Measurements from ENCODE around the gene IQGAP2.

Gene IQGAP2

DNA sequence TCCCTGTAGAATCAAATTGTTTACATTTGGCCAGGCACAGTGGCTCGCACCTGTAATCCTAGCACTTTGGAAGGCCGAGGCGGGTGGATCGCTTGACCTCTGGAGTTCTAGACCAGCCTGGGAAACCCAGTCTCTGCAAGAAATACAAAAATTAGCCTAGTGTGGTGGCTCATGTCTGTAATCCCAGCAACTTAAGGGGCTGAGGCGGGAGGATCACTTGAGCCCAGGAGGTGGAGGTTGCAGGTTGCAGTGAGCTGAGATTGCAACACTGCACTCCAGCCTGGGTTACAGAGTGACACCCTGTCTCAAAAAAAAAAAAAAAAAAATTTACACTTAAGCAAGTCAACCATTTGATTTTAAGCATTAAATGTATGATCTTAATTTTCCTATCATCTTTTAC lies 17.5 kb upstream of the IQGAP2 start:
- DNase-seq (ENCODE audit: low read depth): no peak

GRCh38 chr5:76386360-76386759 lies 16.7 kb upstream of the IQGAP2 start:
- no peak for DNase-seq (ENCODE audit: low read depth)

- no peak for DNase-seq (ENCODE audit: low read depth)
These were observed 14.8 kb upstream of the IQGAP2 start for GRCh38 chr5:76388236-76388635.

- no peak for DNase-seq (ENCODE audit: low read depth)
These were observed 14.1 kb upstream of the IQGAP2 start for GRCh38 chr5:76388791-76389512.

- DNase-seq (ENCODE audit: low read depth): no peak
These were observed 13.5 kb upstream of the IQGAP2 start for GRCh38 chr5:76389513-76390154.

DNA sequence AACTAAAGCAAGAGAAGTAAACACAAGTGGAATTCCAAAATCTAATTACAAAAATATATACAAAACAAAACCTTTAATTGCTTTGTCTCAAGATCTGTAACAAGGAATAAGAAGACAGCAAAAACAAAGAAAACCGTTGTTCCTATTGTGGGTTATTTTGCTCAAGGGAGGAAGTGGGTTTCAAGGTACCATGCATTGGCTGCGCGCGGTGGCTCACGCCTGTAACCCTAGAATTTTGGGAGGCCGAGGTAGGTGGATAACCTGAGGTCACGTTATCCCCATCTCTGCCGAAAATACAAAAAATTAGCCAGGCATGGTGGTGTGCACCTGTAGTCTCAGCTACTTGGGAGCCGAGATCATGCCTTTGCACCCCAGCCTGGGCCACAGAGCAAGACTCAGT lies 12.1 kb upstream of the IQGAP2 start:
- DNase-seq (ENCODE audit: low read depth): no peak

- no peak for DNase-seq (ENCODE audit: low read depth)
These were observed 9.9 kb upstream of the IQGAP2 start for GRCh38 chr5:76393035-76393680.

DNA sequence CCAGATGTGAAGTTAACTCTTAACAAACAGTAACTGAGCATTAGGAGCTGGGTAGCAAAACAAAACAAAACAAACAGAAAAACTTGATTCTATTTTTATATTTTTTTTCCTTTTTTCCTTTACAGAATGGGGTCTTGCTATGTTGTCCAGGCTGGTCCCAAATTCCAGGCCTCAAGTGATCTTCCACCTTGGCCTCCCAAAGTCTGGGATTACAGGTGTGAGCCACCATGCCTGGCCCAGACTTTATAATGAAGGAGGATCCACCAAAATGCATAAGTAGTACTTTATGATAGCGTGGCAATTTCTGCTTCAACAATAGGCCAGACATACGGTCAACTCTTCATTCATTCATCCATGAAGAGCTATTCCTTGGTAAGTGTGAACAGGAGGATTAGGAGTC lies 5.9 kb upstream of the IQGAP2 start:
- DNase-seq (ENCODE audit: low read depth): no peak

DNA sequence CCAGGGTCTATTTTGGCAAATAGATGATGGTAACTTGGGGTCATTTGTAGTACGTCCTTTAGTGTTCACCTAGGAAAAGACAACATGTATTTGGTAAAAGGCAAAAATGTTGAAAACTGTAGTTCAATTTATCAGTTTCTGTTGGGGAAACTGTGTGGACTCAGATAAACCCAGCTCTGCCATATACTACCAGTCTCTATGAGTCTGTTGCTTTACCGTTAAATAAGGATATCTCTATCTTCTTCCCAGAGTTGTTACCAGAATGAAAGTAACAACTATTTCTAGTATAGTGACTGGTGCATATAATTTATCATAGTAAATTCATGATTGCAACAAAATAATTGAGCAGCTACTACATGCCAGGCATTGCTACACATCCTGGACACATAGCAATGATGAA lies 3.8 kb upstream of the IQGAP2 start:
- DNase-seq (ENCODE audit: low read depth): no peak

- DNase-seq (ENCODE audit: low read depth): no peak
These were observed 2.6 kb upstream of the IQGAP2 start for GRCh38 chr5:76400466-76400865.

DNA sequence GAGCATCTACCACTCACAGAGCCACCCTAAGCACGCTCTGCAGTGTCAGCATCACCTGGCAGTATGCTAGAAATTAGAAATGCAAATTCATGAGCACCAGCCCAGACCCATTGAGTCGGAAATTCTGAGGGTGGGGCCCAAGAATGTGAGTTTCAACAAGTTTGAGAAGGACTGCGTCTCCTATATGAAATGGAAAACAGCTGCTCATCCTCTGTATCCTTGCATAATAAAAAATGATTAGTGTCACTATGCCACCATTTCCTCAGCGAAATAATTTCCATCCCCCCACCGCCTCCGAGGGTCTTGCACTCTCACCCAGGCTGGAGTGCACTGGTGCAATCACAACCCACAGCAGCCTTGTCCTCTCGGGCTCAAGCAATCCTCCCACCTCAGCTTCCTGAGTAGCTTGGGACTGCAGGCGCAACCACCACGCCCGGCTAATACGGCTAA lies 1.3 kb upstream of the IQGAP2 start:
- DNase-seq (ENCODE audit: low read depth): no peak

DNA sequence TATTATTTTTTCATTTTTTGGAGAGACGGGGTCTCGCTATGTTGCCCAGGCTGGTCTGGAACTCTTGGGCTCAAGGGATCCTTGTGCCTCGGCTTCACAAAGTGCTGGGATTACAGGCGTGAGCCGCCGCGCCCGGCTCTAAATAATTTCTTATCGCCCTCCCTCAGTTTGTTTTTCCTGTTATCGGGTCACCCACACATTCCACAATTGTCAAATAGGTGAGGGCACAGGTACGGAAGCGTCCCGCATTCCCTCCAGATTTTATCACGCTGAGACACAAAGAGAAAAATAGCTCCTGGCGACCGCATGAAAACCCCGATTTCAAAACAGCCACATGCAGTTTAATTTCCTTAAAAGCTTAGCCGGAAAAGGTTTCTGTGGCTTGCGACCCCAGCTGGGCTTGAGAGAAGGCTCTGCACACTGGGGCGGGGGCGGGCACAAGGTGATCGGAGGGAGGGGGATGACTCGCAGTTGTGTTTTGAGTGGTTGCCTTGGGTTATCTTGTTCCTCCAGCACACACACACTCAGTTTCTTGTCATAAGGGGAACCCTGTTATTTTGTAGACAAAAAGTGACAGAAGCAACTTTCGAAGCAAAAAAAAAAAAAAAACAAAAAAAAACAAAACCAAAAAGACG lies 717 bp upstream of the IQGAP2 start:
- DNase-seq (ENCODE audit: low read depth): peak; percentile 53

GRCh38 chr5:76403766-76404222 lies 709 bp downstream of the IQGAP2 start:
- DNase-seq (ENCODE audit: low read depth): peak; percentile 39

- DNase-seq (ENCODE audit: low read depth): no peak
These were observed 1.4 kb downstream of the IQGAP2 start for GRCh38 chr5:76404223-76405211.

DNA sequence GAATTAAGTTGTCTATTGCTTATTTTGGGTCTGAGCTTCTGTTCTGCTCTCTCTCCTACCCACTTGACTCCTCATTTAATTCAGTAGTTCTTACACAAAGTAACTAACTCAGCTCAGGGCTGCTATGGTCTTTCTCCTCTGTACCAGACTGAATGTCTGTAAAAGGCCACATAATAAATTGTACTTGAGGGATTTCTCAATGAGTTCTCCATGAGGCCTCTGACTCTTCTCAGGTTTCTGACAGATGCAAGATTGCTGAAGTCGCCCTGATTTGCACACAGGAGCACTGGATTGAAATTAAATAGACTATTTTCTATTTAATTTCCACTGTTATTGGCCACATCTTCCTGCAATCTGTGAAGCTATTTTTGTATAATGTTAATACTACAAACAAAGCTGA lies 2.9 kb downstream of the IQGAP2 start:
- no peak for DNase-seq (ENCODE audit: low read depth)

DNA sequence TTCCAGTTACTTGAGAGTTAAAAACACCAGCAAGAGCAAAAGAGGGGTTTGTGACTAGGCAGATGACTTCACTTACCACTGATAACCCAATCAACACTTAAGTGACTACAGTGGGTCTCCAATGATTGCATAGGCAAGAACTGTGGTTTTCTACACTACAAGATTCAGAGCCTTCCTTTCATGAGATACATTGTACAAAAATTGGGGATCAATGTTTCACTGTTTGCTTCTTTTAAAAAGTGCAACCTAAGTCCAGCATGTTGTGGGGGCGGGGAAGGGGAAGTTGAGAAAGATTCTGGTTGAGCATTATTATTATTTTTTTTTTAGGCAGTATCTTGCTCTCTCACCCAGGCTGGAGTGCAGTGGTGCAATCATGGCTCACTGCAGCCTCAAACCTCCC lies 3.6 kb downstream of the IQGAP2 start:
- DNase-seq (ENCODE audit: low read depth): no peak

GRCh38 chr5:76408104-76408654 lies 5.1 kb downstream of the IQGAP2 start:
- DNase-seq (ENCODE audit: low read depth): no peak

GRCh38 chr5:76412511-76412910 lies 9.4 kb downstream of the IQGAP2 start:
- DNase-seq (ENCODE audit: low read depth): no peak

GRCh38 chr5:76413746-76414145 lies 10.7 kb downstream of the IQGAP2 start:
- no peak for DNase-seq (ENCODE audit: low read depth)

GRCh38 chr5:76414788-76415187 lies 11.7 kb downstream of the IQGAP2 start:
- no peak for DNase-seq (ENCODE audit: low read depth)

DNA sequence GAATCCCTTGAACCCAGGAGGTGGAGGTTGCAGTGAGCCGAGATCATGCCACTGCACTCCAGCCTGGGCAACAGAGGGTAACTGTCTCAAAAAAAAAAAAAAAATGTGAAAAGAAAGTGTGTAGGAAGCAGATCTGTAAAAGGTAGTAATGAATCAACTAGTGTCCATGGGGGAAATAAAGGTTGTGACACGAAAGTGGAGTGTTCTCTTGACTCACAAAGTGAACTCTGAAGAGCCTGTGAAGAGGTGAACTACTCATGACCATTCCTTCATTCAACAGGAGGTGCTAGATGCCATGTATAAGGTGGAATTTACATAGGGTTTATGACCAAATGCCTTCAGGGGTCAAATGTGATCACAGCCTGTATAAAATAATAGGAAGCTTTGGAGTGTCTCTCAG lies 12.8 kb downstream of the IQGAP2 start:
- no peak for DNase-seq (ENCODE audit: low read depth)
